Stimulated activated memory B cell treated with anti-CD40 and anti-IgM and Interleukin-4, amounts not matched to agents 10 μg/mL and 1 μg/mL and 100 μg/mL, for 72 hours (primary cell): ENCODE results near the gene LRRC61.
A peak's percentile ranks its signal among the peaks of the same experiment; 100 is the strongest.

Source experiments
- ATAC-seq: fragments of 150-1000 bp; cut with Tn5 transposase; 2 replicates; pipeline ENCODE4 v1.10.0; 2021
- H3K27ac Mint-ChIP-seq: one replicate; pipeline ENCODE4 v1.8.0; 2022; ENCODE audit warnings: mild to moderate bottlenecking, mixed read lengths
- H3K27me3 Mint-ChIP-seq: one replicate; pipeline ENCODE4 v1.8.0; 2022; ENCODE audit warnings: mixed read lengths
- H3K36me3 Mint-ChIP-seq: one replicate; pipeline ENCODE4 v1.8.0; 2022; ENCODE audit warnings: mixed read lengths
- H3K4me1 Mint-ChIP-seq: one replicate; pipeline ENCODE4 v1.8.0; 2022; ENCODE audit warnings: mixed read lengths
- H3K4me3 Mint-ChIP-seq: one replicate; pipeline ENCODE4 v1.8.0; 2022; ENCODE audit warnings: mild to moderate bottlenecking, moderate library complexity, mixed read lengths
- H3K9me3 Mint-ChIP-seq: one replicate; pipeline ENCODE4 v1.8.0; 2022; ENCODE audit warnings: mixed read lengths

Gene LRRC61

DNA sequence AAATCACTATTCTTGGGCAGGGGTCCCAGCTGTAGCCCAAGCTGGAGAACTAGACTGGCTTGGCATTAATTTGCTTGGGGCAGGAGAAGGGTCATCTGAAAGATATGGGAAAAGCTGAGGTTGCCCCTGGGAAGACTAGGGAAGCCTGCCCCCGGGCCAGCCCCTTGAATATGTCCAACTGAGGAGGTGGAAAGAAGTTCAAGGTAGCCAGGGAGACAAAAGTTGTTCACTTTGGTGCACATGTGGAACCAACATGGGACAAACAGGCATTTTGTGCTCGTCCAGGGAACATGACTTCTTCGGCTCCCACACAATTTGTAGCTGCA is 1.4 kb upstream of the LRRC61 start:
- H3K27me3 Mint-ChIP-seq, result no peaks in the 10 kb centered on the region
- H3K27ac Mint-ChIP-seq, result peak overlapping the region; percentile 99
- peak overlapping the region; percentile 97 for H3K4me3 Mint-ChIP-seq
- no peaks in the 10 kb centered on the region for H3K9me3 Mint-ChIP-seq
- H3K4me1 Mint-ChIP-seq, result peaks cover 45% of the 10 kb centered on the region
- H3K36me3 Mint-ChIP-seq, result peaks cover 18% of the 10 kb centered on the region
- no peak for ATAC-seq

DNA sequence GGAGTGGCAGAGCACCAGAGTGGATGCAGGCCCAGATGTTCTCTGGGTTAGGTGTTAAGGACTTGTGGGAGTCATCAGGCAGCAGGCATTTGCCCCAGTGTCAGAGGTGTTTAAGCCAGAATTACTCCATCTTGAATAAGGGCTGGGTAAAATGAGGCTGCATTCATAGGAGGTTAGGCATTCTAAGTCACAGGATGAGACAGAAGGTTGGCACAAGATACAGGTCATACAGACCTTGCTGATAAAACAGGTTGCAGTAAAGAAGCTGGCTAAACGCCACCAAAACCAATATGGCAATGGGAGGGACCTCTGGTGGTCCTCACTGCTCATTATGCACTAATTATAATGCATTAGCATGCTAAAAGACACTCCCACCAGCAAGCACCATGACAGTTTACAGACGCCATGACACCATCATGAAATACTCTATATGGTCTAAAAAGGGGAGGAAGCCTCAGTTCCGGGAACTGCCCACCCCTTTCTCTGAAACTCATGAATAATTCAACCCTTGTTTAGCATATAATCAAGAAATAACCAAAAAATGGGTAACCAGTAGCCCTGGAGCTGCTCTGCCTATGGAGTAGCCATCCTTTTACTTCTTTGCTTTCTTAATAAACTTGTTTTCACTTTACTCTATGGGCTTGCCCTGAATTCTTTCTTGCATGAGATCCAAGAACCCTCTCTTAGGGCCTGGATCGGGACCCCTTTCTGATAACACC is 882 bp upstream of the LRRC61 start:
- ATAC-seq, result peak; percentile 47
- H3K4me1 Mint-ChIP-seq, result peaks cover 50% of the 10 kb centered on the region
- peak overlapping the region; percentile 99 for H3K27ac Mint-ChIP-seq
- peak overlapping the region; percentile 97 for H3K4me3 Mint-ChIP-seq
- H3K36me3 Mint-ChIP-seq, result peaks cover 23% of the 10 kb centered on the region
- no peaks in the 10 kb centered on the region for H3K27me3 Mint-ChIP-seq
- H3K9me3 Mint-ChIP-seq, result no peaks in the 10 kb centered on the region

DNA sequence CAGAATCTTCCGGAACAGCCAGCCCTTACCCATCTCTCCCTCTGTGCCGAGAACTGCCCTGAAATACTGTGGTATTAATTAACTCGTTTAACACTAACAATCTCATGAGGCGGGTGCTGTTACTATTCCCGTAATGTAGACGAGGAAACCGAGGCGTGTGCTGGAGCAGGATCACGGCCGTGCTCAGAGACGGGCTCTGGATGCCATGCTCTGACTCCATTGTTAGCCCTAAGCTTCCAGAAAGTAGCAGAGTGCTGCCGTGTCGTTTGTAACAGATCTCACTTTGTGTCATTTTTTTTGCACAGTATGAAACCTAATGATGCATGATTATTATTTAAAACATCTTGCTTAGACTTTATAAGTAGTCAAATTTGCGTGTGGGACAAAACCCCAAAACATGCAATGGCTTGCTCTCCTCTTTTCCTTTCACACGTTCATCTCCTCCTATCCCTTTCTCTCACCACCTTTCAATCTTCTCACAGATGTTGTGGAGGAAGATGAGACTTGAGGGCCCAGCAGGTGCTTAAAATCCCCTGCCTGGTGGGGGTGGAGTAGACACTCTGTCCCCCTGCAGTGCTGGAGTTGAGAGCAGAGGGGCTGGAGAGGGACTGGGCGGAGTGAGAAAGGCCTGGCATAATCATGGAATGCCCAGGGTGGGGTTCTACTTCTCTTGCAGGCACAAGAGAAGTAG is 672 bp downstream of the LRRC61 start:
- peak; percentile 39 for ATAC-seq
- H3K4me1 Mint-ChIP-seq, result peaks cover 50% of the 10 kb centered on the region
- H3K27me3 Mint-ChIP-seq, result no peaks in the 10 kb centered on the region
- peaks cover 35% of the 10 kb centered on the region for H3K36me3 Mint-ChIP-seq
- H3K27ac Mint-ChIP-seq, result peak overlapping the region; percentile 99
- H3K9me3 Mint-ChIP-seq, result no peaks in the 10 kb centered on the region
- peak overlapping the region; percentile 97 for H3K4me3 Mint-ChIP-seq

GRCh38 chr7:150324373-150324961 is 1.3 kb downstream of the LRRC61 start:
- Mint-ChIP-seq H3K4me1 (peaks cover 50% of the 10 kb centered on the region), H3K27ac (peak overlapping the region; percentile 99), H3K4me3 (peak overlapping the region; percentile 97), H3K9me3 (no peaks in the 10 kb centered on the region), H3K36me3 (peaks cover 41% of the 10 kb centered on the region), H3K27me3 (no peaks in the 10 kb centered on the region)
- ATAC-seq, result no peak

DNA sequence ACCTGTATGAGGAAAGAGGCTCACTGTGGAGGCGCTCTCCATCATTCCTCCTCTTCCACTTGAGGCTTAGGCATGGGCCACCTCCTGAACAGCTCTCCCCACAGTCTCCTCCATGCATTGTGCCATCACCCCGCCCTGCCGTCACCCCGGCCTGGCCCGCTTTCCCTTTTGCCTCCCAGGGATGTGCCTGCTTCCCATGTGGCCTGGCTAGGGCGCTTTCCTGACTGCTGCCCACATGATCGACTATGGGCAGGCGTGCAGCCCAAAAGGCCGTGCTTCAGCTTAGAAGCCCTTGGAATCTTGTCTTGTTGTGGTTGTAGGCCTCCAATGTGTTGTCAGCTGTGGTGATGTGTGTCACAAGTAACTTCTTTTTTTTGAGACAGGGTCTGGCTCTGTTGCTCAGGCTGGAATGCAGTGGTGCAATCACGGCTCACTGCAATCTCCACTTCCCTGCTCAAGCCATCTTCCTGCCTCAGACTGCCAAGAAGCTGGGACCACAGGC is 2.0 kb downstream of the LRRC61 start:
- Mint-ChIP-seq H3K36me3 (peaks cover 41% of the 10 kb centered on the region), H3K4me1 (peaks cover 50% of the 10 kb centered on the region), H3K27me3 (no peaks in the 10 kb centered on the region), H3K27ac (peak overlapping the region; percentile 99), H3K4me3 (peak overlapping the region; percentile 97), H3K9me3 (no peaks in the 10 kb centered on the region)
- no peak for ATAC-seq

GRCh38 chr7:150325901-150326300 is 2.7 kb downstream of the LRRC61 start:
- H3K27me3 Mint-ChIP-seq, result no peaks in the 10 kb centered on the region
- H3K4me3 Mint-ChIP-seq, result no peak overlapping the region
- H3K4me1 Mint-ChIP-seq, result peaks cover 48% of the 10 kb centered on the region
- no peaks in the 10 kb centered on the region for H3K9me3 Mint-ChIP-seq
- ATAC-seq, result no peak
- H3K36me3 Mint-ChIP-seq, result peaks cover 41% of the 10 kb centered on the region
- H3K27ac Mint-ChIP-seq, result no peak overlapping the region

DNA sequence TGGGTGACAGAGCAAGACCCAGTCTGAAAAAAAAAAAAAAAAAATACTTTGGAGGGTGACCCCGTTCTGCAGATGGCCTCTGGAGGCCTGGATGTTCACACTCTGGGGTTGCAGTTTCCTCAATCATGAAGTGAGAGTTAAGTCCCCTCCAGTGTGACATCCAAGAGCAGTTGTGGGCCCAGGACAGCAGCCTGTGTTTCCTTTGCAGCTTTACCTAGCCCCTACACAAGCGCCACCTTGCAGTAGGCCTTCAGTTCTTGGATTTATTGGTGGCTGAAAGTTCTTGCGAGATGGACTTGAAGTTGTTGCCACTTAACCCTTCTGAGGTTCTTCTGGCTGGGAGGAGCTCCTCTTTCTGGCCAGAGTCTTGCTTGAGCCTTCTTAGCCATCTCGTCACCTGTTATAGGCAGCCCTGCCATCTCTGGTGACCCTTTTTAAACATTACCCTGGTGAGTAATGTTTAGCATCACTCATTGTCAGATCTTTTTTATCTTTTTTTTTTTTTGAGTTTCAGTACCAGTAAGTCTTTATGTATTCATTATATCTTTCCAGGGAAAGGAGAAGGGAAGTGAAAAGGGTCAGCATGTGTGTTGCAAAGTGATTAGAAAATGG is 3.6 kb downstream of the LRRC61 start:
- Mint-ChIP-seq H3K27me3 (no peaks in the 10 kb centered on the region), H3K4me3 (no peak overlapping the region), H3K4me1 (peaks cover 39% of the 10 kb centered on the region), H3K9me3 (no peaks in the 10 kb centered on the region), H3K27ac (no peak overlapping the region), H3K36me3 (peaks cover 49% of the 10 kb centered on the region)
- no peak for ATAC-seq

DNA sequence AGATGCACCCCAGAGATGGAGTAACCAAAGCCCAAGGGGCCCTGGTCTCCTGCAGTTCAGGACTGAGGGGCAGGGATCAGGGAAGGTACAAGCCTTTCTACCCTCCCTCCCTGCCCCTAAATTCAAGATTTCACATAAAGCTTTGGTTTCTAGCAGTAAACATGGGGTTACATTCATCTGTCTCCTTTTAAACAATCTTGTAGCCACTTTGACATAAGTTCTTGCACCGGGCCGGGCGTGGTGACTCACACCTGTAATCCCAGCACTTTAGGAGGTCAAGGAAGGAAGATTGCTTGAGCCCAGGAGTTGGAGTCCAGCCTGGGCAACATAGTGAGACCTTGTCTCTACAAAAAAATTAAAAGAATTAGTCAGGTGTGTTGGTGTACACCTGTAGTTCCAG is 4.2 kb downstream of the LRRC61 start:
- Mint-ChIP-seq H3K4me3 (no peak overlapping the region), H3K9me3 (no peaks in the 10 kb centered on the region), H3K27ac (no peak overlapping the region), H3K4me1 (peaks cover 33% of the 10 kb centered on the region), H3K27me3 (no peaks in the 10 kb centered on the region), H3K36me3 (peaks cover 55% of the 10 kb centered on the region)
- no peak for ATAC-seq

DNA sequence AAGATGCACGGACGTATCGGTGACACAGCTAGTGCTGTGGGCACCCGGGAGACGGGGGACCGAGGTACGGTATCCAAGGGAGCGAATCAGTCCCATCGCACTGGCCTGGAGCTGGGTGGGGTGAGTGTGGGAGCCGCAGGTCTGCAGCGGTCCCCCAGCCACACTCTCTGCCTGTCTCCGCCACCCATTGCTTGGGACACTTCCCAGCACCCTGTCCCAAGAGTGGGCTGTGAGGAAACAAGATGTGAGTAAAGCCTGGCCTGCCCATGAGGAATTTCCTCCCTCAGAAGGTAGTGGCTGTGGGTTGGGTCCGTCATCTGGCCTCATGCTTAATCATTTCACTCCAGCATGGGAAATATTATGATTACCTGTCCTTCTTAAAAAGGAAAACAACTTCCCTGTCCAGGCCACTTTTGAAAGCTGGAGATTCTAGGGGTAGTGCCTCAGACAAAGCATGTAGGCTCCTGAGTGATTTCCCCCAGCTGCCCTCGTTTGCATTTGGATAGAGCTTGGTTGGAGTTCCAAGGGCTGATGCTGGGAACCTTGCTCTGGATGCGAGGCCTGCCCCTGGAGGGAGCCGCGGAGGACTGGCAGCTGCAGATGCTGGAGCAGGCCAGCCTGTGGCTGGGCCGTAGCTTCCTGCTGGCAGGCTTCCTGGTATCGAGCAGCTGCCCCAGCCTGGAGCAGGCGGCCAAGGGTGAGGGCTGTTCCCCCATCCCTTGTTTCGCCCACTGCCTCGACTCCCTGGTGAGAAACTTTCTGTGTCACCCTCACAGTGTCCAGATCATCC is 6.4 kb downstream of the LRRC61 start:
- Mint-ChIP-seq H3K4me3 (no peak overlapping the region), H3K9me3 (no peaks in the 10 kb centered on the region), H3K27me3 (no peaks in the 10 kb centered on the region), H3K27ac (no peak overlapping the region), H3K36me3 (peaks cover 54% of the 10 kb centered on the region), H3K4me1 (peaks cover 16% of the 10 kb centered on the region)
- no peak for ATAC-seq

DNA sequence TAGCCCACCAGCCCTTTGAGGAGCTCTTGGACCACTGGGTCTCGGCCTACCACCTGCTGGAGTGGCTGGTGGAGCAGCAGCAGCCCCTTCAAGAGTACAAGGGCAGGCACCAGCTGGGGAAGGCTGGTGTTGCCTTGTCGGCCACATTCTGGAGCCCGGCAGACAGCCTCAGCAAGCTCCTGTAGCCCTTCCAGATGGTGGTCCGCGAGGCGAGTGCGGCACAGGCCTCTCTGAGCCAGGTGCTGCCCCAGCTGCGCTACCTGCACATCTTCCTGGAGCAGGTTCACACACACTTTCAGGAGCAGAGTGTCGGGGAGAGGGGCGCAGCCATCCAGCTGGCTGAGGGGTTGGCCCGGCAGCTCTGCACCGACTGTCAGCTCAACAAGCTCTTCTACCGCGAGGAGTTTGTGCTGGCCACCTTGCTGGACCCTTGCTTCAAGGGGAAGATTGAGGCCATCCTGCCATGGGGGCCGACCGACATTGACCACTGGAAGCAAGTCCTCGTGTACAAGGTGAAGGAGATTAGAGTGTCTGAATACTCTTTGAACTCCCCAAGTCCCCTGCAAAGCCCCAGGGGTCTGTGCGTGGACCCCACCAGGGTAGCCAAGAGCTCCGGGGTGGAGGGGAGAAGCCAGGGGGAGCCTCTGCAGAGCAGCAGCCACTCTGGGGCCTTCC is 7.2 kb downstream of the LRRC61 start:
- Mint-ChIP-seq H3K9me3 (no peaks in the 10 kb centered on the region), H3K27ac (no peak overlapping the region), H3K4me3 (no peak overlapping the region), H3K27me3 (no peaks in the 10 kb centered on the region), H3K36me3 (peaks cover 46% of the 10 kb centered on the region), H3K4me1 (peaks cover 8% of the 10 kb centered on the region)
- ATAC-seq, result no peak

GRCh38 chr7:150332852-150333635 is 9.9 kb downstream of the LRRC61 start:
- no peak for ATAC-seq
- Mint-ChIP-seq H3K4me3 (no peak overlapping the region), H3K36me3 (peaks cover 42% of the 10 kb centered on the region), H3K9me3 (no peaks in the 10 kb centered on the region), H3K4me1 (peaks cover 3% of the 10 kb centered on the region), H3K27me3 (peaks cover 6% of the 10 kb centered on the region), H3K27ac (no peak overlapping the region)

- Mint-ChIP-seq H3K36me3 (peaks cover 42% of the 10 kb centered on the region), H3K4me1 (peaks cover 6% of the 10 kb centered on the region)
Measured at GRCh38 chr7:150333659-150334058, 10.5 kb downstream of the LRRC61 start.

DNA sequence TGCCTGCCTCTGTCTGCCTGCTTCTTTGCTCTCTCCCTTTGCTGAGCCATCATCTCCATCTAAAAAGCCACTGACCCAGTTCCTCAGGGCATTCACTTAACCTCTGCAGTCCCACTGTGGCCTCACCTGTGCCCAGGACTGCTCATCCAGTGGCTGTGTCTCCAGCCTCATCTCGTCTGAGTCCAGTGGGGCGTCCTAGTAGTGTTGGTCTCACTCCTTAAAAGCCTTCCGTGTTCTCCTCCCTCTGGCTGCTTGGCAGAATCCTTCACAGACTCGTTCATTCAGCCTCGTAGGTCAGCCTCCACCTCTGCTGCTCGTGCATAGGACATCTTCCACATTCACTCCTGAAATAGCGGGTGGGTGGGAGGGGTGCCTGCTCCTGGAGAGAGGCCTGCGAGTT is 11.0 kb downstream of the LRRC61 start:
- Mint-ChIP-seq H3K4me1 (peaks cover 10% of the 10 kb centered on the region), H3K36me3 (peaks cover 42% of the 10 kb centered on the region), H3K27me3 (peaks cover 15% of the 10 kb centered on the region), H3K4me3 (no peak overlapping the region), H3K27ac (no peak overlapping the region), H3K9me3 (no peaks in the 10 kb centered on the region)
- ATAC-seq, result no peak

More at GRCh38 chr7:150333659-150334058, 10.5 kb downstream of the LRRC61 start:
- H3K27ac Mint-ChIP-seq, result no peak overlapping the region
- ATAC-seq, result no peak
- peaks cover 11% of the 10 kb centered on the region for H3K27me3 Mint-ChIP-seq
- no peaks in the 10 kb centered on the region for H3K9me3 Mint-ChIP-seq
- H3K4me3 Mint-ChIP-seq, result no peak overlapping the region
